COLO668 (cell line): ENCODE data around the gene IDS.
"Not testable (repeated sequence)": the region's sequence is repeated elsewhere in the genome, so short reads cannot be mapped to it uniquely, and the experiment has no call there.

Source experiments
- DNase-seq: peaks from one replicate; lab custom pipeline; 2025; ENCODE audit not compliant: unreplicated experiment; lab: John Stamatoyannopoulos, UW

IDS gene

GRCh38 chrX:149504915-149505651, at the start of gene IDS:
Gene IDS, minus strand, starts transcription at chrX:149505306. Its CDS starts 169 bp downstream, at chrX:149505137.
- DNase-seq: peak; percentile 95

GRCh38 chrX:149551939-149552248, 46.8 kb upstream of the IDS start:
- not testable (repeated sequence) for DNase-seq

- DNase-seq: not testable (repeated sequence)
Observed at GRCh38 chrX:149551245-149551938, 46.3 kb upstream of the IDS start.

GRCh38 chrX:149550454-149550853, 45.3 kb upstream of the IDS start:
- not testable (repeated sequence) for DNase-seq

GRCh38 chrX:149549701-149550100, 44.6 kb upstream of the IDS start, which contains the start of gene HSFX3:
Gene HSFX3, minus strand, starts transcription at chrX:149549924. Its CDS starts 72 bp downstream, at chrX:149549852.
- DNase-seq: not testable (repeated sequence)

GRCh38 chrX:149547782-149548181, 42.7 kb upstream of the IDS start:
- DNase-seq: not testable (repeated sequence)

- not testable (repeated sequence) for DNase-seq
Observed at GRCh38 chrX:149546962-149547361, 41.9 kb upstream of the IDS start.

- not testable (repeated sequence) for DNase-seq
Observed at GRCh38 chrX:149545545-149546543, 40.7 kb upstream of the IDS start.

GRCh38 chrX:149541521-149542047, 36.5 kb upstream of the IDS start:
- DNase-seq: no peak

GRCh38 chrX:149540621-149541520, 35.8 kb upstream of the IDS start, which contains the start of gene EOLA1:
Gene EOLA1, plus strand, starts transcription at chrX:149541012. Its CDS starts 4,619 bp downstream, at chrX:149545631.
- DNase-seq: peak; percentile 98

GRCh38 chrX:149540131-149540620, 35.1 kb upstream of the IDS start:
- peak; percentile 95 for DNase-seq

GRCh38 chrX:149539283-149540130, 34.4 kb upstream of the IDS start:
- DNase-seq: peak; percentile 79

GRCh38 chrX:149537474-149537873, 32.4 kb upstream of the IDS start:
- not testable (repeated sequence) for DNase-seq

GRCh38 chrX:149534926-149535602, 30.0 kb upstream of the IDS start:
- DNase-seq: not testable (repeated sequence)

- not testable (repeated sequence) for DNase-seq
Observed at GRCh38 chrX:149533999-149534398, 28.9 kb upstream of the IDS start.

- not testable (repeated sequence) for DNase-seq
Observed at GRCh38 chrX:149532868-149533267, 27.8 kb upstream of the IDS start.

GRCh38 chrX:149531599-149531998, 26.5 kb upstream of the IDS start:
- DNase-seq: no peak

- no peak for DNase-seq
Observed at GRCh38 chrX:149528381-149528780, 23.3 kb upstream of the IDS start.
